ENCODE data around the gene MYO15A.

MYO15A gene, protein sequence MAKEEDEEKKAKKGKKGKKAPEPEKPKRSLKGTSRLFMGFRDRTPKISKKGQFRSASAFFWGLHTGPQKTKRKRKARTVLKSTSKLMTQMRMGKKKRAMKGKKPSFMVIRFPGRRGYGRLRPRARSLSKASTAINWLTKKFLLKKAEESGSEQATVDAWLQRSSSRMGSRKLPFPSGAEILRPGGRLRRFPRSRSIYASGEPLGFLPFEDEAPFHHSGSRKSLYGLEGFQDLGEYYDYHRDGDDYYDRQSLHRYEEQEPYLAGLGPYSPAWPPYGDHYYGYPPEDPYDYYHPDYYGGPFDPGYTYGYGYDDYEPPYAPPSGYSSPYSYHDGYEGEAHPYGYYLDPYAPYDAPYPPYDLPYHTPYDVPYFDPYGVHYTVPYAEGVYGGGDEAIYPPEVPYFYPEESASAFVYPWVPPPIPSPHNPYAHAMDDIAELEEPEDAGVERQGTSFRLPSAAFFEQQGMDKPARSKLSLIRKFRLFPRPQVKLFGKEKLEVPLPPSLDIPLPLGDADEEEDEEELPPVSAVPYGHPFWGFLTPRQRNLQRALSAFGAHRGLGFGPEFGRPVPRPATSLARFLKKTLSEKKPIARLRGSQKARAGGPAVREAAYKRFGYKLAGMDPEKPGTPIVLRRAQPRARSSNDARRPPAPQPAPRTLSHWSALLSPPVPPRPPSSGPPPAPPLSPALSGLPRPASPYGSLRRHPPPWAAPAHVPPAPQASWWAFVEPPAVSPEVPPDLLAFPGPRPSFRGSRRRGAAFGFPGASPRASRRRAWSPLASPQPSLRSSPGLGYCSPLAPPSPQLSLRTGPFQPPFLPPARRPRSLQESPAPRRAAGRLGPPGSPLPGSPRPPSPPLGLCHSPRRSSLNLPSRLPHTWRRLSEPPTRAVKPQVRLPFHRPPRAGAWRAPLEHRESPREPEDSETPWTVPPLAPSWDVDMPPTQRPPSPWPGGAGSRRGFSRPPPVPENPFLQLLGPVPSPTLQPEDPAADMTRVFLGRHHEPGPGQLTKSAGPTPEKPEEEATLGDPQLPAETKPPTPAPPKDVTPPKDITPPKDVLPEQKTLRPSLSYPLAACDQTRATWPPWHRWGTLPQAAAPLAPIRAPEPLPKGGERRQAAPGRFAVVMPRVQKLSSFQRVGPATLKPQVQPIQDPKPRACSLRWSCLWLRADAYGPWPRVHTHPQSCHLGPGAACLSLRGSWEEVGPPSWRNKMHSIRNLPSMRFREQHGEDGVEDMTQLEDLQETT (N-terminal part only)

DNA sequence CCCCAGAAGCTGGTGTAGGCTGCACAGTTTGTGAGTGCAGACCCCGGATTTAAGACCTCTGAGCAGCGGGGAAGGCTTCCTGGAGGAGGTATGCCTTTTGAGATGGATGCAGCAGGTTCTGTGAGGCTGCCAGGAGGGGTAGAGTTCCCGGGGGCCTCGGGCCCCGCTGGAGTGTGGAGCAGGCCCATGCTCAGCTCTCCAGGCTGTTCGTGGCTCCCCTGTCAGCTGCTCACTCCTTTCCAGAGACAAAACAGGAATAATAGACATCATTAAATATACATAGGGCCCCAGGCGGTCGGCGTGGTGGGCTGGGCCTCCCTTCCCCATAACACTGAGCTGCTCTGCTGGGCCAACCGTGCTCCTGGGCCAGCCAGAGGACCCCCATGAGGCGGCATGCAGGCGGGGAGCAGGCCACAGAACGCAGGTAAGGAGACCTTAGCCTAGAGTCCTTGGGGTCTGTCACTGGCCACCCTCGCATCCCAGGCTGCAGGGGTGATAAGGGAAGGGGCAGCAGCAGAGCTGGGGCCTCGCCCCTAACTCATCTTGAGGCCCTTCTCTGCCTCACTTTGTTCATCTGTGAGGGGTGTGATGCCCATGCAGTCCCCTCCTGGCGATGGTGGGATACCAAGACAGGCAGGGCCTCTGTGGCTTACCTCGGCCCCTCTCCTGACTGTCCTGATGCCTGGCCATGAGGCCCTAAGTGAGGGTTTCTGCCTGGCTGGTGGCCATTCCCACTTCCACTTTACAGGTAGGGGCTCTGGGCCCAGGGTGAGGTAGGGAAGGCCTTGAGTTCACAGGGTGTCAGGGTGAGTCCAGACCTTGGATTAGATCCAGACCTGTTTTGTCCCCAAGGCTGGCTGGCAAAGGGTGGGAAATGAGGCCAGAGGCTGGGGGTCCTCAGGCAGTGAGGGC is at the start of gene MYO15A:
MYO15A (plus strand) TSS at position 356 of the 912 bp plus-strand sequence. CDS start 10,045 bp downstream, outside the sequence.
- TF ChIP-seq GATA3 (IDR thresholded peaks at IDR 0.05; ENCODE audit: low read depth, low read length), result no peak
- TF ChIP-seq GATA2 (IDR thresholded peaks at IDR 0.05; ENCODE audit: low read depth, low read length), result no peak

GRCh38 chr17:18059283-18059682 is 49.3 kb upstream of the MYO15A start:
- TF ChIP-seq GATA2 (IDR thresholded peaks at IDR 0.05; ENCODE audit: low read depth, low read length), result no peak
- no peak for TF ChIP-seq GATA3 (IDR thresholded peaks at IDR 0.05; ENCODE audit: low read depth, low read length)

DNA sequence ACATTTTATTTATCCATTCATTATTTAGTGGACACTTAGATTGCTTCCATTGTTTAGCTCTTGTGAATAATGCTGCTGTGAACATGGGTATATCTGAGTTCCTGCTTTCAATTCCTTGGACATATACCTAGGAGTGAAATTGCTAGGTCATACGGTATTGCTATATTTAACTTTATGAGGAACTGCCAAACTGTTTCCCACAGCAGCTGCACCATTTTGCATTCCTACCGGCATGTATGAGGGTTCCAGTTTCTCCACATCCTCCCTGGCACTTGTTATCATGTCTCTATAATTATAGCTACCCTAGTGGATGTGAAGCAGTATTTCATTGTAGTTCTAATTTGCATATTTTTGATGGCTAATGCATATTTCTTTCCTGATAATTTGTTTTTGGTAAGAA is 44.5 kb upstream of the MYO15A start:
- no peak for TF ChIP-seq GATA3 (IDR thresholded peaks at IDR 0.05; ENCODE audit: low read depth, low read length)

GRCh38 chr17:18065546-18065945 is 43.0 kb upstream of the MYO15A start:
- TF ChIP-seq GATA3 (IDR thresholded peaks at IDR 0.05; ENCODE audit: low read depth, low read length), result no peak
- no peak for TF ChIP-seq GATA2 (IDR thresholded peaks at IDR 0.05; ENCODE audit: low read depth, low read length)

- no peak for TF ChIP-seq GATA3 (IDR thresholded peaks at IDR 0.05; ENCODE audit: low read depth, low read length)
These were observed 41.7 kb upstream of the MYO15A start for GRCh38 chr17:18066866-18067265.

DNA sequence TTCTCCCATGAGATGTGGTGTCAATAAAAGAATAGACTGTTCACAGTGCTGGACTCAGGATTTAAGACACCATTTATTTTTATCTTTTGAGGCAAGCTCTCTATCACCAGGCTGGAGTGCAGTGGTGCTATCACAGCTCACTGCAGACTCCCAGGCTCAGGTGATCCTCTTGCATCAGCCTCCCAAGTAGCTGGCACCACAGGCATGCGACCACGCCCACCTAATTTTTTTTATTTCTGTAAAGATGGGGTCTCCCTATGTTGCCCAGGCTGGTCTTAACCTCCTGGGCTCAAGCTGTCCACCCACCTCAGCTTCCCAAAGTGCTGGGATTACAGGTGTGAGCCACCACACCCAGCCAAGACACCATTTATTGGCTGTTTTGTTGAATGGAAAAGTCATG is 39.5 kb upstream of the MYO15A start:
- TF ChIP-seq GATA2 (IDR thresholded peaks at IDR 0.05; ENCODE audit: low read depth, low read length) (no peak), GATA3 (IDR thresholded peaks at IDR 0.05; ENCODE audit: low read depth, low read length) (no peak)

GRCh38 chr17:18070861-18071340 is 37.7 kb upstream of the MYO15A start:
- no peak for TF ChIP-seq GATA3 (IDR thresholded peaks at IDR 0.05; ENCODE audit: low read depth, low read length)
- no peak for TF ChIP-seq GATA2 (IDR thresholded peaks at IDR 0.05; ENCODE audit: low read depth, low read length)

GRCh38 chr17:18071751-18072150 is 36.8 kb upstream of the MYO15A start:
- no peak for TF ChIP-seq GATA3 (IDR thresholded peaks at IDR 0.05; ENCODE audit: low read depth, low read length)
- no peak for TF ChIP-seq GATA2 (IDR thresholded peaks at IDR 0.05; ENCODE audit: low read depth, low read length)

GRCh38 chr17:18074566-18075272 is 33.8 kb upstream of the MYO15A start:
- TF ChIP-seq GATA3 (IDR thresholded peaks at IDR 0.05; ENCODE audit: low read depth, low read length), result no peak
- TF ChIP-seq GATA2 (IDR thresholded peaks at IDR 0.05; ENCODE audit: low read depth, low read length), result no peak

- no peak for TF ChIP-seq GATA2 (IDR thresholded peaks at IDR 0.05; ENCODE audit: low read depth, low read length)
- TF ChIP-seq GATA3 (IDR thresholded peaks at IDR 0.05; ENCODE audit: low read depth, low read length), result no peak
These were observed 31.6 kb upstream of the MYO15A start for GRCh38 chr17:18076936-18077335.

DNA sequence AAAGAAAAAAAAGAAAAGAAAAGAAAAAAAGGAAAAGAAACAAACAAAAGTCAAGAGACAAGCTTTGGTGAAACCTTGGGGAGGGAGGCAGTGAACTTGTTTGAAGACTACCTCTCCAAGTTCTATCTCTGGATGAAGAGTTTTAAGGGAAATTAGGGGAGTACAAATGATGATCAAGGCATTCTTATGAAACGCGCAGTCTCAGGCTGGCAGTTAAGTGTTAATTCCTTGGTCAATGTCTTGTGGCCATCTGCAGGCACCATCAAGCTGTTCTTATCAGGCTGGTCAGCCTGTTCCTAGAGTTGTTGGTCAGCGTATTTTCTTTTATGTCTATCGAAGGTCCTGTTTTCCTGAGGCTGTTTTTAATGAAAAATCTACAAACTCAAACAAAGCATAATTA is 29.0 kb upstream of the MYO15A start:
- no peak for TF ChIP-seq GATA3 (IDR thresholded peaks at IDR 0.05; ENCODE audit: low read depth, low read length)
- TF ChIP-seq GATA2 (IDR thresholded peaks at IDR 0.05; ENCODE audit: low read depth, low read length), result no peak

GRCh38 chr17:18084256-18084655 is 24.3 kb upstream of the MYO15A start:
- TF ChIP-seq GATA3 (IDR thresholded peaks at IDR 0.05; ENCODE audit: low read depth, low read length), result no peak
- no peak for TF ChIP-seq GATA2 (IDR thresholded peaks at IDR 0.05; ENCODE audit: low read depth, low read length)

All from SH-SY5Y (cell line).